ENCODE results near the gene CCDC59. TPM values are rescaled to one million over a fixed set of nuclear protein-coding genes. Genes with fewer than 3 reads are reported as not detected.

The CCDC59 gene
- total RNA-seq, 4 donors from 2014 or later, result 45.2 to 97.7 (median 66.1) TPM

DNA sequence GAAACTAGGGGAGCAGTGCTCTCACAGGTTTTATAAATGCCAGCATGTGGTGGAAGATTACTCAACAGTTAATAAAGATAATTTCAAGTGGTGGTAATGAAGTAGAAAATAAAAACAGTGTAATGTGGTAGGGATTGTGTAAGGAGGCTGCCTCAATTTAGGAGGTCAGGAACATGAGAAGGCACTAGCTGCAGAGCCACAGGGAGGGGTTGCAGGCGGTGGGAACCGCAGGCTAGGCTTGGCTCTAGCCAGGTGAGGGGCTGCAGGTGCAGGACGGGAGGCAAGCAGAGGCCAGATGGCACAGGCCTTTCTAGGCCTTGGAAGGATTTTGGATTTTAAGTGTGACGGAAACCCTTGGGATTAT, 910 bp upstream of the CCDC59 start:
- DNase-seq (ENCODE audit: low spot score in 2 of 2), result no peak
- TF ChIP-seq POLR2A (IDR thresholded peaks at IDR 0.05), result no peak
- TF ChIP-seq, protein P1, sequence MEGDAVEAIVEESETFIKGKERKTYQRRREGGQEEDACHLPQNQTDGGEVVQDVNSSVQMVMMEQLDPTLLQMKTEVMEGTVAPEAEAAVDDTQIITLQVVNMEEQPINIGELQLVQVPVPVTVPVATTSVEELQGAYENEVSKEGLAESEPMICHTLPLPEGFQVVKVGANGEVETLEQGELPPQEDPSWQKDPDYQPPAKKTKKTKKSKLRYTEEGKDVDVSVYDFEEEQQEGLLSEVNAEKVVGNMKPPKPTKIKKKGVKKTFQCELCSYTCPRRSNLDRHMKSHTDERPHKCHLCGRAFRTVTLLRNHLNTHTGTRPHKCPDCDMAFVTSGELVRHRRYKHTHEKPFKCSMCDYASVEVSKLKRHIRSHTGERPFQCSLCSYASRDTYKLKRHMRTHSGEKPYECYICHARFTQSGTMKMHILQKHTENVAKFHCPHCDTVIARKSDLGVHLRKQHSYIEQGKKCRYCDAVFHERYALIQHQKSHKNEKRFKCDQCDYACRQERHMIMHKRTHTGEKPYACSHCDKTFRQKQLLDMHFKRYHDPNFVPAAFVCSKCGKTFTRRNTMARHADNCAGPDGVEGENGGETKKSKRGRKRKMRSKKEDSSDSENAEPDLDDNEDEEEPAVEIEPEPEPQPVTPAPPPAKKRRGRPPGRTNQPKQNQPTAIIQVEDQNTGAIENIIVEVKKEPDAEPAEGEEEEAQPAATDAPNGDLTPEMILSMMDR (IDR thresholded peaks at IDR 0.05), result no peak
- WGBS, 2 donors, result 4 to 9% methylated on average over 4 of the region's 4 CpGs
- peak overlapping the region; percentile 90 for H3K4me3 ChIP-seq (ENCODE audit: low read depth, poor library complexity, severe bottlenecking)
- intact Hi-C loops (cut with DNase I; ENCODE audit: low total_unique reads), result no loop called here

DNA sequence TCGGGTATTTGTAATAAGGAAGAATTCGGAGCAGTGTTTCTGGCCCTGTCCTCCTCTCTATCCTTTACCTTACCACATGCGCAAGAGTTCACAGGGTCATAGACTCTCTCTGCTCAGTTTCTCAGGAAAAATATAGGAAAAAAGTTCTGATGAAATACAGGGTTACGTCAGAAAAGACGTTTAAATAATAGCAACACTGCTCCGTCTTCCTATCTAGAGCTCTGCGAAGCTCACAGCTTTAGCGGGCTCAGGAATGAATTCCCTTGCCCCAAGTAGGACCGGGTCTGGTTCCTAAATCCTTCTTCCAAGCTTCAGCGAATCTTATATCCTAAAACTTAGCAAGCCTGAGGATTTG, 365 bp downstream of the CCDC59 start:
- 1% methylated on average over 10 of the region's 10 CpGs for WGBS, 2 donors
- TF ChIP-seq POLR2A (IDR thresholded peaks at IDR 0.05), result no peak
- TF ChIP-seq, protein P1 (IDR thresholded peaks at IDR 0.05), result no peak
- intact Hi-C loops (cut with DNase I; ENCODE audit: low total_unique reads), result no loop called here
- peak overlapping the region; percentile 90 for H3K4me3 ChIP-seq (ENCODE audit: low read depth, poor library complexity, severe bottlenecking)
- DNase-seq (ENCODE audit: low spot score in 2 of 2), result no peak

DNA sequence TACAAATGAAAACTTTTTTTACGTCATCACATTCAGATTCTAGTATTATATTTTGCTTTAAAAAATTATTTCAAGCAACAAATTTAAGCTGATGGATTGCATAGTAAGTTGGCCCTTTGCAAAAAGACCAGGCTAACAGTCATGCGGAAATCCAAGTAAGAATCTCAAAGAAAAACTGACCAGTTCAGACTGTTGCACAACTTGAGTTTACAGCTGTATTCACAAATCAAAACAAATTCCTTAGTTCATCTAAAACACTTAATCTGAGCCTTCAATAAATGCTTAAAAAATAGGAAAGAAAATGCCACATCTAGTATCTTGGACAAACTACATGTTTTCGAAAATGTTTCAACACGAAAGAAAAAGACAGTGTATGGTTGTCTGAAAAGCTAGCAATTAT, 847 bp downstream of the CCDC59 start:
- TF ChIP-seq POLR2A (IDR thresholded peaks at IDR 0.05), result no peak
- TF ChIP-seq, protein P1 (IDR thresholded peaks at IDR 0.05), result no peak
- peak overlapping the region; percentile 90 for H3K4me3 ChIP-seq (ENCODE audit: low read depth, poor library complexity, severe bottlenecking)
- intact Hi-C loops (cut with DNase I; ENCODE audit: low total_unique reads), result no loop called here
- WGBS, 2 donors, result 43 to 48% methylated on average over 4 of the region's 4 CpGs
- no peak for DNase-seq (ENCODE audit: low spot score in 2 of 2)

GRCh38 chr12:82351390-82351789, 6.8 kb downstream of the CCDC59 start:
- no peak for DNase-seq (ENCODE audit: low spot score in 2 of 2)
- 62 to 76% methylated on average over 6 of the region's 6 CpGs for WGBS, 2 donors
- intact Hi-C loops (cut with DNase I; ENCODE audit: low total_unique reads), result no loop called here
- no peak overlapping the region for H3K4me3 ChIP-seq (ENCODE audit: low read depth, poor library complexity, severe bottlenecking)
- TF ChIP-seq, protein P1 (IDR thresholded peaks at IDR 0.05), result no peak
- no peak for TF ChIP-seq POLR2A (IDR thresholded peaks at IDR 0.05)

DNA sequence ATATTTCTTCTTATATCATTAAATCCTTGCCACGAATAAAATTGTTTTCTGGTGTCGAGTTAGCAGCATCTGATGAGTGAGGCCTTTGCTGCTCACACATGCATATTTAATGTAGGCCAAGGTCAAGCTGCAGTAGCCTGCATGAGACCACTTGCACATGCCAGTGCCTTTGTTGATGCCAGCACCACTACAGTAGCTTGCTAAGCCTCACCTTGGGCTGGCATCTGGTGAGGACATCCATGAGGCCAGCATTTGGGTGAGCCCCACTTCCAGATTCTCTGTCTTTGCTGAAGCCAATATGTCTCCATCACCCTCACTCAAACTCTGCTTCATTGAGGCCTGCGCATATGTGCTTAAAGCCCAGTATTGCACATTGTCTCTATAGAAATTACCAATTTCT, 8.0 kb downstream of the CCDC59 start:
- no peak for DNase-seq (ENCODE audit: low spot score in 2 of 2)
- intact Hi-C loops (cut with DNase I; ENCODE audit: low total_unique reads), result no loop called here
- TF ChIP-seq, protein P1 (IDR thresholded peaks at IDR 0.05), result no peak
- no peak for TF ChIP-seq POLR2A (IDR thresholded peaks at IDR 0.05)
- H3K4me3 ChIP-seq (ENCODE audit: low read depth, poor library complexity, severe bottlenecking), result no peak overlapping the region
- 97 to 100% methylated on average over 3 of the region's 3 CpGs for WGBS, 2 donors

DNA sequence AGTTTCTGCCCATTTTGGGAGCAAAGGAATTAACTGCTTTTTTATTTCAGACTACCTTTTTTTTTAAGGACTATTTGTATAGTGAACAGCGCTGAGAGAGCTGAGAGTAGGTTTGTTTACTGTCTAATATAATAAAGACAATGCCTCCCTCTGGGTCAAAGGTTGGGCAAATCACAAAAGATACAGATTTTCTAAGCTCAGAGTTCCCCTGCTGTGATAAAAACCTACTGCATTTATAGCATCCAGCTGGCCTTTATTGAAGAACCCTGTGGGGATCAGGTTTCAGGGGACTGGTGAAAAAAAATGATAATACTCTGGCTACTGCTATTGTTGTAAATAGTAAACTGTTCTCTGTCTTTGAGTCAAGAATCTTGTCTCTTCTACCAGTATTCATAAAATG, 28.7 kb downstream of the CCDC59 start:
- DNase-seq (ENCODE audit: low spot score in 2 of 2), result no peak
- 14 to 30% methylated on average over 1 of the region's 1 CpG for WGBS, 2 donors
- intact Hi-C loops (cut with DNase I; ENCODE audit: low total_unique reads), result loop anchor here (10.0 kb wide), 1 partner anchor 675 kb away; no protein-coding TSS in a partner anchor
- no peak for TF ChIP-seq POLR2A (IDR thresholded peaks at IDR 0.05)
- TF ChIP-seq, protein P1 (IDR thresholded peaks at IDR 0.05), result no peak
- H3K4me3 ChIP-seq (ENCODE audit: low read depth, poor library complexity, severe bottlenecking), result no peak overlapping the region
